Suppressor macrophage (primary cell): ENCODE data around the gene UBQLNL.

Experiments used
- DNase-seq, 4 experiments: peaks; one replicate each; pipeline ENCODE4 v3.0.0-alpha.2; 2020 to 2022

The UBQLNL gene

DNA sequence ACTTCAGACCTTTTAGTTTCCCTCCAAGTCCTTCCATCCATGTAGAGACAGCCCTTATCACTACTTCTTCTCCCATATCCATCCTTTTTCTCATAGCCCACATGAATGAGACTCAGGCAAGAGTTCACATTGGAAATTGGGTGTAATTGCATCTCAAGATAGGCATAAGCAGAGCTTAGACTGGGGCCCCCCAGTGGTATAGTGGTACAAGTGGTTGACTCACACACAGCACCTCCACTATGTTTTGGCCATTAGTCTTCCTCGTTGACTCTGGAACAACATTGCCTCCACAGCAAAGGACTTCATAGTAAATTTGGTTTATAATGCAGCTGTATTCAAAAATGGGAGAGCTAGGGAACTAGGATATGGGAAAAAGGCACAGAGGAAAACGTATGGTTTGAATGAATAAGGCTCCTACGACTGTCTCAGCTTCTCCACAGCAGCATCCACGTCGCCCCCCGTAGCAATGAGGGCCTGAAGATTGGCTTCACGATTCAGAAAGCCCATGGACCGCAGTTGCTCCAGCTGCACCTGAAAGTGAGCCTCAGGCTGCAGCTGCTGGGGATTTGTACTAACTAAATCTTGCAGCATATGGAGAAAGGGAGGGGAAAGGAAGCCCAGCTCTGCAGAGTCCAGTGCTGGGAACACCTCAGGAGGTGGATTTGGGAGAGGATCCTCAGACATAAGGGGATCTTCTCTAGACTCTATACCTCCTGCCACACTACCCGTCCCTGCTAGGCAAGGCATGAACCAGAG is 9.1 kb downstream of the UBQLNL start:
- no peak for DNase-seq

- no peak for DNase-seq
These were observed 11.0 kb downstream of the UBQLNL start for GRCh38 chr11:5505363-5506048.

GRCh38 chr11:5504403-5504921 is 12.0 kb downstream of the UBQLNL start:
- no peak for DNase-seq

- peak in 2 of 4 experiments; percentile 4 to 9 for DNase-seq
These were observed 16.1 kb downstream of the UBQLNL start for GRCh38 chr11:5500393-5500801.

DNA sequence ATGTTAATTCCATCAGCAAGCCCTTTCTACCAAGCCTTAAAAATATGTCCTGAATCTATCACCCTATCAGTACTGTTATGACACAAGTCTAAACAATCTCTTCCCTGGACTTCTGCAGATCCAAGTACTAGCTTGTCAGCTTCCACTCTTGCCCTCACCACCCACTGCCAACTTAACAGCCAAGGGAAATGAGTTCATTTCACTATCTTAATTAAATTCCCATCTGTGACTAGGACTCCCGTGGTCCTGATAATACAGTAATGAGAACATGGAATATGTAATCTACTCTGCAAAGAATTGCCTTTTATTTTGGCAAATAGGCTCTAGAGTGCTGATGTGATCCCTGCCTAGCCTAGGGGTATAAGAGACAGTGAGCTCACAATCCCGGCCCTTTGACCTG is 16.8 kb downstream of the UBQLNL start:
- DNase-seq = no peak

GRCh38 chr11:5489576-5490357 is 26.7 kb downstream of the UBQLNL start:
- peak in 1 of 4 experiments; percentile 3 for DNase-seq

DNA sequence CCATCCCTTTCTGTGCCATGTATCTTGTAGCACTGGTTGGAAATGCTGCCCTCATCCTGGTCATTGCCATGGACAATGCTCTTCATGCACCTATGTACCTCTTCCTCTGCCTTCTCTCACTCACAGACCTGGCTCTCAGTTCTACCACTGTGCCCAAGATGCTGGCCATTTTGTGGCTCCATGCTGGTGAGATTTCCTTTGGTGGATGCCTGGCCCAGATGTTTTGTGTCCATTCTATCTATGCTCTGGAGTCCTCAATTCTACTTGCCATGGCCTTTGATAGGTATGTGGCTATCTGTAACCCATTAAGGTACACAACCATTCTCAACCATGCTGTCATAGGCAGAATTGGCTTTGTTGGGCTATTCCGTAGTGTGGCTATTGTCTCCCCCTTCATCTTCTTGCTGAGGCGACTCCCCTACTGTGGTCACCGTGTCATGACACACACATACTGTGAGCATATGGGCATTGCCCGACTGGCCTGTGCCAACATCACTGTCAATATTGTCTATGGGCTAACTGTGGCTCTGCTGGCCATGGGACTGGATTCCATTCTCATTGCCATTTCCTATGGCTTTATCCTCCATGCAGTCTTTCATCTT is 27.6 kb downstream of the UBQLNL start:
- no peak for DNase-seq

DNA sequence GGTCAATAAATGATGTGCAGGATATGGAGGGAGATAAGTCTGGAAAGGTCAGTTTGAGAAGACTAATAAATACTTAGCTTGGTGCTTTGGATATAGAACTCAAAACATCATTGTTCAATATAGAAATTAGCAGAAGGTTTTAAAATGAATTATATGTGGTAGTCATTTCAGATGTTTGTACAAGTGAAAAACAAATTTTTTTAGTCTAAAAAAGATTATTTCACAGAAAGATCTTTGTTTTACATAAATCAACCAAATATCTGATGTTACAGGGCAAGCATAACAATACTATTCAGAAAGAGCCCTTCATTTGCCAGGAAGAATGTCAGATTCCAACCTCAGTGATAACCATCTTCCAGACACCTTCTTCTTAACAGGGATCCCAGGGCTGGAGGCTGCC is 28.1 kb downstream of the UBQLNL start, which contains the start of gene OR52D1:
Gene OR52D1 (plus strand): TSS at position 301 of the 400 bp plus-strand sequence. CDS start 22 bp downstream, at position 323.
- no peak for DNase-seq

DNA sequence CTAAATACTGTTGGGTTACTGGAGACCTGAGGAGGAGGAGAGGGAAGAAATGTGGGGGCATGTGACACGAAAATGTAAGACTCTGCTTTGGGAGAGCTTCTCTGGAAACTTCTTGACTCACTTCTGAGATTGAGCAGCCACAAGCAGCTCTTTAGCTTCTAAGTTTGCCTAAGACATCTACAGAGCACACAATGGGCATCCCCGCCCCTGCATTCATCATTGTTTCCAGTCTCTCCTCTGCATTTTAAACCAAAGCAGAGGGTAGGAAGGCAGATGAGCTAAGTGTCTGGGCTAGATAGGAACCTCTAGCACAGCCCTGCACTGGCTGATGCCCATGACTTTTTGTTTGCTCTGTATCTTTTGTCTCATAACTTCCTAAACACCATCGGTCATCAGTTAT is 30.1 kb downstream of the UBQLNL start:
- no peak for DNase-seq

- DNase-seq = no peak
These were observed 30.5 kb downstream of the UBQLNL start for GRCh38 chr11:5486003-5486402.

DNA sequence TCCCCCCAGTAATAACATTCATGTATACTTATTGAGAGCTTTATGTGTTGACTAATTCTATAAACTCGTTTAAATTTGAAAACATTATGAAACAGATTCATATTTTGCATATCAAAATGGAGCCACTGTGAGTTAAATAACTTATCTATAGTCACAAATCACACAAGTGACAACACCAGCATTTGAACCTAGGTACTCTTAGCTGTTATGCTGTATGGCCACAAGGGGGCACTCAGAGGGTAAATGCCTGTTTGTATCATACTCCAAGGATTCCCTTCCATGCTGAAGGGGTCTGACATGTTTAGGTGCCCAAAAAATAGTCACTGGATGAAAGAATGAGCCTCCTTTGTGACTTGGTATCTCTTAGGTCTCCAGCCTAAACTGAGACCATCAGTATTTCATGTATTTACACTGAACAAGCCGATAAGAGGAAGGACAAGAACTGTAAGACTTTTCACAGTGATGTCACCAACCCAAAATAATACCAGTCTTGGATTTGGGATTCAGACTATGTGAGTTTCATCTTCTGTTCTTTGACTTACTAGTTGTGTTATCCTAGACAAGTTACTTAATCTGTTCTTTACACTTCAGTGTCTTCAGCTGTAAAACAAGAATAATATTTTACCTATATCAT is 40.2 kb downstream of the UBQLNL start:
- DNase-seq = peak; percentile 62 to 80 (median 67)

DNA sequence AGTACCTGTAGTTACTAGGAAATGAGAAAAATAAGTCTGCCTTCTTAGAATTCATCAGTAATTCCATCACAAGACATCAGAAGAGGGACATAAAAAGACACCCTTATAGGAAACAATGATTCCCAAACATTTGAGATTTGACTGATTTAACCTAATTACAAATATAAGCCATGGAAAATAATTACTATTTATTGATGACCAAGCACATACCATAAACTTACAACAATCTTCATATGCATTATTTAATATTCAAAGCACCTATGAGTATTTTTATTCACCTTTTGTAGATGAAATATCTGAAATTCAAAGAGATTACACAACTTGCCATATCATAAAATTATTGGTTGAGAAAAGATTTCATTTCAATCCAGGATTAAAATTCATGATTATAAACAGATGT is 42.6 kb downstream of the UBQLNL start:
- DNase-seq = no peak

- no peak for DNase-seq
These were observed 49.0 kb downstream of the UBQLNL start for GRCh38 chr11:5467527-5467926.
